ENCODE measurements around the gene GLB1L2.

GLB1L2 gene

GRCh38 chr11:134405841-134406240, 74.1 kb downstream of the GLB1L2 start:
- H3K4me1 ChIP-seq (ENCODE audit: control insufficient read depth, insufficient read depth, low read length) = no peaks in the 10 kb centered on the region
- no peaks in the 10 kb centered on the region for H3K9me3 ChIP-seq (replicated peaks; ENCODE audit: low read length)
- H3K27me3 ChIP-seq (ENCODE audit: control insufficient read depth, insufficient read depth, low read length) = peaks cover 8% of the 10 kb centered on the region
- no peaks in the 10 kb centered on the region for H3K36me3 ChIP-seq (ENCODE audit: insufficient read depth, low read length)
- no peak overlapping the region for H3K4me3 ChIP-seq (ENCODE audit: low read length)
- H3K9ac ChIP-seq (ENCODE audit: low read depth, low read length) = no peak overlapping the region
- no peak overlapping the region for H3K4me2 ChIP-seq (ENCODE audit: low read length)

GRCh38 chr11:134406264-134407185, 74.7 kb downstream of the GLB1L2 start:
- Histone ChIP-seq H3K4me2 (ENCODE audit: low read length) (no peak overlapping the region), H3K4me3 (ENCODE audit: low read length) (no peak overlapping the region), H3K27me3 (ENCODE audit: control insufficient read depth, insufficient read depth, low read length) (peaks cover 15% of the 10 kb centered on the region), H3K36me3 (ENCODE audit: insufficient read depth, low read length) (no peaks in the 10 kb centered on the region), H3K9me3 (replicated peaks; ENCODE audit: low read length) (no peaks in the 10 kb centered on the region), H3K4me1 (ENCODE audit: control insufficient read depth, insufficient read depth, low read length) (no peaks in the 10 kb centered on the region), H3K9ac (ENCODE audit: low read depth, low read length) (no peak overlapping the region)

- H3K4me3 ChIP-seq (ENCODE audit: low read length) = no peak overlapping the region
- H3K4me2 ChIP-seq (ENCODE audit: low read length) = no peak overlapping the region
- no peaks in the 10 kb centered on the region for H3K36me3 ChIP-seq (ENCODE audit: insufficient read depth, low read length)
- no peak overlapping the region for H3K9ac ChIP-seq (ENCODE audit: low read depth, low read length)
- no peaks in the 10 kb centered on the region for H3K4me1 ChIP-seq (ENCODE audit: control insufficient read depth, insufficient read depth, low read length)
- H3K9me3 ChIP-seq (replicated peaks; ENCODE audit: low read length) = no peaks in the 10 kb centered on the region
- H3K27me3 ChIP-seq (ENCODE audit: control insufficient read depth, insufficient read depth, low read length) = peaks cover 15% of the 10 kb centered on the region
Observed at GRCh38 chr11:134407321-134407828, 75.6 kb downstream of the GLB1L2 start.

- H3K4me2 ChIP-seq (ENCODE audit: low read length) = no peak overlapping the region
- no peak overlapping the region for H3K9ac ChIP-seq (ENCODE audit: low read depth, low read length)
- peaks cover 17% of the 10 kb centered on the region for H3K27me3 ChIP-seq (ENCODE audit: control insufficient read depth, insufficient read depth, low read length)
- no peaks in the 10 kb centered on the region for H3K9me3 ChIP-seq (replicated peaks; ENCODE audit: low read length)
- no peak overlapping the region for H3K4me3 ChIP-seq (ENCODE audit: low read length)
- no peaks in the 10 kb centered on the region for H3K4me1 ChIP-seq (ENCODE audit: control insufficient read depth, insufficient read depth, low read length)
- no peaks in the 10 kb centered on the region for H3K36me3 ChIP-seq (ENCODE audit: insufficient read depth, low read length)
Observed at GRCh38 chr11:134407923-134408322, 76.1 kb downstream of the GLB1L2 start.

GRCh38 chr11:134409552-134410429, 78.0 kb downstream of the GLB1L2 start:
- no peak overlapping the region for H3K4me2 ChIP-seq (ENCODE audit: low read length)
- H3K4me1 ChIP-seq (ENCODE audit: control insufficient read depth, insufficient read depth, low read length) = no peaks in the 10 kb centered on the region
- H3K4me3 ChIP-seq (ENCODE audit: low read length) = no peak overlapping the region
- H3K9me3 ChIP-seq (replicated peaks; ENCODE audit: low read length) = no peaks in the 10 kb centered on the region
- no peak overlapping the region for H3K9ac ChIP-seq (ENCODE audit: low read depth, low read length)
- H3K36me3 ChIP-seq (ENCODE audit: insufficient read depth, low read length) = no peaks in the 10 kb centered on the region
- H3K27me3 ChIP-seq (ENCODE audit: control insufficient read depth, insufficient read depth, low read length) = peaks cover 34% of the 10 kb centered on the region

GRCh38 chr11:134410766-134411165, 79.0 kb downstream of the GLB1L2 start:
- Histone ChIP-seq H3K9ac (ENCODE audit: low read depth, low read length) (no peak overlapping the region), H3K9me3 (replicated peaks; ENCODE audit: low read length) (no peaks in the 10 kb centered on the region), H3K27me3 (ENCODE audit: control insufficient read depth, insufficient read depth, low read length) (peaks cover 34% of the 10 kb centered on the region), H3K4me3 (ENCODE audit: low read length) (no peak overlapping the region), H3K36me3 (ENCODE audit: insufficient read depth, low read length) (no peaks in the 10 kb centered on the region), H3K4me2 (ENCODE audit: low read length) (no peak overlapping the region), H3K4me1 (ENCODE audit: control insufficient read depth, insufficient read depth, low read length) (no peaks in the 10 kb centered on the region)

GRCh38 chr11:134412203-134413042, 80.6 kb downstream of the GLB1L2 start, which contains the start of gene B3GAT1:
TSS of gene B3GAT1 (minus strand) at chr11:134412242. CDS start at chr11:134387659, 24,583 bp downstream.
- H3K9me3 ChIP-seq (replicated peaks; ENCODE audit: low read length) = no peaks in the 10 kb centered on the region
- no peaks in the 10 kb centered on the region for H3K4me1 ChIP-seq (ENCODE audit: control insufficient read depth, insufficient read depth, low read length)
- peaks cover 34% of the 10 kb centered on the region for H3K27me3 ChIP-seq (ENCODE audit: control insufficient read depth, insufficient read depth, low read length)
- H3K4me2 ChIP-seq (ENCODE audit: low read length) = no peak within 1 kb of the TSS
- H3K36me3 ChIP-seq (ENCODE audit: insufficient read depth, low read length) = no peaks in the 10 kb centered on the region
- no peak within 1 kb of the TSS for H3K9ac ChIP-seq (ENCODE audit: low read depth, low read length)
- H3K4me3 ChIP-seq (ENCODE audit: low read length) = no peak within 1 kb of the TSS

GRCh38 chr11:134413043-134413825, 81.4 kb downstream of the GLB1L2 start:
- H3K4me2 ChIP-seq (ENCODE audit: low read length) = no peak overlapping the region
- H3K4me3 ChIP-seq (ENCODE audit: low read length) = no peak overlapping the region
- H3K9ac ChIP-seq (ENCODE audit: low read depth, low read length) = no peak overlapping the region
- no peaks in the 10 kb centered on the region for H3K9me3 ChIP-seq (replicated peaks; ENCODE audit: low read length)
- H3K27me3 ChIP-seq (ENCODE audit: control insufficient read depth, insufficient read depth, low read length) = peaks cover 34% of the 10 kb centered on the region
- no peaks in the 10 kb centered on the region for H3K36me3 ChIP-seq (ENCODE audit: insufficient read depth, low read length)
- H3K4me1 ChIP-seq (ENCODE audit: control insufficient read depth, insufficient read depth, low read length) = no peaks in the 10 kb centered on the region

- peaks cover 34% of the 10 kb centered on the region for H3K27me3 ChIP-seq (ENCODE audit: control insufficient read depth, insufficient read depth, low read length)
- H3K4me1 ChIP-seq (ENCODE audit: control insufficient read depth, insufficient read depth, low read length) = no peaks in the 10 kb centered on the region
- H3K9ac ChIP-seq (ENCODE audit: low read depth, low read length) = no peak overlapping the region
Observed at GRCh38 chr11:134413826-134414731, 82.3 kb downstream of the GLB1L2 start.

More at GRCh38 chr11:134413826-134414731, 82.3 kb downstream of the GLB1L2 start:
- no peak overlapping the region for H3K4me2 ChIP-seq (ENCODE audit: low read length)
- no peaks in the 10 kb centered on the region for H3K36me3 ChIP-seq (ENCODE audit: insufficient read depth, low read length)
- no peaks in the 10 kb centered on the region for H3K9me3 ChIP-seq (replicated peaks; ENCODE audit: low read length)
- no peak overlapping the region for H3K4me3 ChIP-seq (ENCODE audit: low read length)
